Fibroblast of the aortic adventitia (primary cell): ENCODE results near the gene TMEM258. TPM values are rescaled to one million over a fixed set of nuclear protein-coding genes. Genes with fewer than 3 reads are reported as not detected.

Experiments used
- DNase-seq: peaks from one replicate; pipeline ENCODE4 v3.0.0-alpha.2; 2010; ENCODE audit warnings: low read depth
- H3K4me3 ChIP-seq: 2 replicates; pipeline ENCODE4 v1.5.1; 2011; ENCODE audit warnings: low read depth, mild to moderate bottlenecking, control low read depth, low read length, moderate library complexity
- total RNA-seq: library from RNA; depleted of rRNA; stranded (reverse); fragments of >200 nt; gene quantifications from 2 replicates; pipeline ENCODE4 v1.2.3, GENCODE V29; 2012; ENCODE audit warnings: low replicate concordance
- TF ChIP-seq, protein P1 (sequence below): IDR thresholded peaks from 2 replicates; pipeline ENCODE4 v1.5.1; 2011; ENCODE audit warnings: mild to moderate bottlenecking, low read length, control low read depth, inconsistent platforms; ENCODE audit not compliant: insufficient read depth

Gene TMEM258
- total RNA-seq, 1 donor = 98.1 TPM

GRCh38 chr11:61830237-61831105 is 38.1 kb upstream of the TMEM258 start:
- peak overlapping the region; percentile 91 for H3K4me3 ChIP-seq
- TF ChIP-seq, protein P1, sequence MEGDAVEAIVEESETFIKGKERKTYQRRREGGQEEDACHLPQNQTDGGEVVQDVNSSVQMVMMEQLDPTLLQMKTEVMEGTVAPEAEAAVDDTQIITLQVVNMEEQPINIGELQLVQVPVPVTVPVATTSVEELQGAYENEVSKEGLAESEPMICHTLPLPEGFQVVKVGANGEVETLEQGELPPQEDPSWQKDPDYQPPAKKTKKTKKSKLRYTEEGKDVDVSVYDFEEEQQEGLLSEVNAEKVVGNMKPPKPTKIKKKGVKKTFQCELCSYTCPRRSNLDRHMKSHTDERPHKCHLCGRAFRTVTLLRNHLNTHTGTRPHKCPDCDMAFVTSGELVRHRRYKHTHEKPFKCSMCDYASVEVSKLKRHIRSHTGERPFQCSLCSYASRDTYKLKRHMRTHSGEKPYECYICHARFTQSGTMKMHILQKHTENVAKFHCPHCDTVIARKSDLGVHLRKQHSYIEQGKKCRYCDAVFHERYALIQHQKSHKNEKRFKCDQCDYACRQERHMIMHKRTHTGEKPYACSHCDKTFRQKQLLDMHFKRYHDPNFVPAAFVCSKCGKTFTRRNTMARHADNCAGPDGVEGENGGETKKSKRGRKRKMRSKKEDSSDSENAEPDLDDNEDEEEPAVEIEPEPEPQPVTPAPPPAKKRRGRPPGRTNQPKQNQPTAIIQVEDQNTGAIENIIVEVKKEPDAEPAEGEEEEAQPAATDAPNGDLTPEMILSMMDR = no peak
- peak; percentile 61 for DNase-seq

GRCh38 chr11:61829806-61830205 is 37.4 kb upstream of the TMEM258 start:
- DNase-seq = no peak
- H3K4me3 ChIP-seq = peak overlapping the region; percentile 91
- TF ChIP-seq, protein P1 = no peak

GRCh38 chr11:61828629-61829407 is 36.4 kb upstream of the TMEM258 start:
- H3K4me3 ChIP-seq = peak overlapping the region; percentile 91
- TF ChIP-seq, protein P1 = peak; percentile 60
- DNase-seq = peak; percentile 21

DNA sequence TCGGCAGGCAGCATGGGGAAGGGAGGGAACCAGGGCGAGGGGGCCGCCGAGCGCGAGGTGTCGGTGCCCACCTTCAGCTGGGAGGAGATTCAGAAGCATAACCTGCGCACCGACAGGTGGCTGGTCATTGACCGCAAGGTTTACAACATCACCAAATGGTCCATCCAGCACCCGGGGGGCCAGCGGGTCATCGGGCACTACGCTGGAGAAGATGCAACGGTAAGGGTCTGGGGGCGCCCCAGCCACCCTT is 35.9 kb upstream of the TMEM258 start:
- H3K4me3 ChIP-seq = peak overlapping the region; percentile 91
- no peak for DNase-seq

GRCh38 chr11:61827571-61828378 is 35.4 kb upstream of the TMEM258 start, which contains the start of gene FADS2:
Gene FADS2 (plus strand): TSS chr11:61828300. CDS start chr11:61828391, 91 bp downstream.
- TF ChIP-seq, protein P1 = peak; percentile 1
- peak; percentile 94 for DNase-seq
- H3K4me3 ChIP-seq = peak within 1 kb of the TSS; percentile 91

More for the DNA sequence above, 35.9 kb upstream of the TMEM258 start:
- TF ChIP-seq, protein P1 = no peak

DNA sequence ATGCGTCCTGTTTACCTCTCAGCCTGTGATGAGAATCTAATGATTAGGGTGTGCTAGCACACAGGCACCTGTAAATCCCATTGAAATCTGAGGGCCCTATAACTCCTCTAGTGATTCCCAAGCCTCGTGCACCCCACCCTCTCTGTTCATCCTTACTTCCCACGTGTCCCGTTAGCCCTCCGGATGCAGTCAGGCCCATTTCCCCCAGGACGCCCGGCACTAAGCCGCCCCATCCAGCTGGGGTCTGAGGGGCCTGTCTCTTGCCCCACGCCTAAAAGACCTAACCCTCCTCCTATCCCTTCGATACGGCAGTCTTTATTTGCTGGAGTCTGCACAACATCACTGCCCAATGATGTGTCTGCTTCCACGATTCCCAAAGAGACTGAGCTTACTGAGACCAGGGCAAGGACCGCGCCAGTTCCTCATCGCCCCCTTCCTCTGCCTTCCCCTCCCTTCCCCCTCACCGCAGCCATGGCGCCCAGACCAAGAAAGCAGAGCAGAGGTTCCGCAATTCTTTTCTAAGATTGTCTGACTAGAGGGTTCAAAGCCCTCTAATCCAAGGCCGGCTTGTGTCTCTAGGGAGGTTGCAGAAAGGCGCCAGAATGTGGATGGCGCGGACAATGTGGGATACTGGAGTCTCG is 34.7 kb upstream of the TMEM258 start:
- H3K4me3 ChIP-seq = peak overlapping the region; percentile 91
- no peak for DNase-seq
- TF ChIP-seq, protein P1 = no peak
